ENCODE data around the gene RFX3.

The RFX3 gene

GRCh38 chr9:3271157-3271556, 254.6 kb downstream of the RFX3 start:
- DNase-seq = no peak

GRCh38 chr9:3268223-3268622, 257.6 kb downstream of the RFX3 start:
- DNase-seq = no peak

GRCh38 chr9:3263698-3264097, 262.1 kb downstream of the RFX3 start:
- DNase-seq = no peak

- no peak for DNase-seq
Measured at GRCh38 chr9:3262826-3263529, 262.8 kb downstream of the RFX3 start.

GRCh38 chr9:3261484-3261883, 264.3 kb downstream of the RFX3 start:
- no peak for DNase-seq

- DNase-seq = no peak
Measured at GRCh38 chr9:3256571-3257330, 269.1 kb downstream of the RFX3 start.

- DNase-seq = no peak
Measured at GRCh38 chr9:3251309-3251708, 274.5 kb downstream of the RFX3 start.

GRCh38 chr9:3250741-3251140, 275.1 kb downstream of the RFX3 start:
- DNase-seq = no peak

- DNase-seq = no peak
Measured at GRCh38 chr9:3247211-3247610, 278.6 kb downstream of the RFX3 start.

- no peak for DNase-seq
Measured at GRCh38 chr9:3246241-3246640, 279.6 kb downstream of the RFX3 start.

- no peak for DNase-seq
Measured at GRCh38 chr9:3244963-3245653, 280.7 kb downstream of the RFX3 start.

- no peak for DNase-seq
Measured at GRCh38 chr9:3243683-3244082, 282.1 kb downstream of the RFX3 start.

GRCh38 chr9:3241290-3241689, 284.5 kb downstream of the RFX3 start:
- DNase-seq = peak in 1 of 14 donors; percentile 2

- DNase-seq = peak in 11 of 14 donors; percentile 5 to 45 (median 17)
Measured at GRCh38 chr9:3240656-3241268, 285.0 kb downstream of the RFX3 start.

- DNase-seq = no peak
Measured at GRCh38 chr9:3239240-3239639, 286.6 kb downstream of the RFX3 start.

GRCh38 chr9:3238236-3238635, 287.6 kb downstream of the RFX3 start:
- no peak for DNase-seq

GRCh38 chr9:3237121-3237520, 288.7 kb downstream of the RFX3 start:
- no peak for DNase-seq

- DNase-seq = no peak
Measured at GRCh38 chr9:3235497-3235896, 290.3 kb downstream of the RFX3 start.

- peak in 8 of 14 donors; percentile 4 to 88 (median 25) for DNase-seq
Measured at GRCh38 chr9:3224931-3225330, 300.9 kb downstream of the RFX3 start.

- no peak for DNase-seq
Measured at GRCh38 chr9:3215658-3216057, 310.1 kb downstream of the RFX3 start.

- no peak for DNase-seq
Measured at GRCh38 chr9:3214741-3215140, 311.1 kb downstream of the RFX3 start.

GRCh38 chr9:3205421-3206095, 320.2 kb downstream of the RFX3 start:
- DNase-seq = peak in 2 of 14 donors; percentile 11 to 99
